ENCODE results near the gene C18orf54. TPM values are rescaled to one million over a fixed set of nuclear protein-coding genes. Genes with fewer than 3 reads are reported as not detected.

Gene C18orf54
- total RNA-seq, 3 donors from 2014 or later (not counting 1 experiment from before 2014, with no cell fraction given): 1.8 to 3.2 (median 2.0) TPM

Other genes with a start within 250 kb of the C18orf54 start
- 100 to 1,000 TPM in 1 of 3 donors, 10 to 100 TPM in 2; 74.8 to 107 (median 92.3) TPM for gene MBD2, start 133.2 kb upstream of the C18orf54 start, total RNA-seq
- gene POLI, start 88.4 kb upstream of the C18orf54 start, total RNA-seq: 10 to 100 TPM; 20.0 to 31.3 (median 23.9) TPM
- gene STARD6, start within 50 bp of the C18orf54 start, total RNA-seq: not detected
- gene DYNAP, start 233.3 kb downstream of the C18orf54 start, total RNA-seq: not detected

Measured in natural killer cell (primary cell).